ENCODE measurements around the gene DCC.
"Not testable (repeated sequence)": the region's sequence is repeated elsewhere in the genome, so short reads cannot be mapped to it uniquely, and the experiment has no call there.

The DCC gene

GRCh38 chr18:53496028-53496427 lies 1156.0 kb downstream of the DCC start:
- DNase-seq (ENCODE audit: low read depth in 2 of 2): no peak

DNA sequence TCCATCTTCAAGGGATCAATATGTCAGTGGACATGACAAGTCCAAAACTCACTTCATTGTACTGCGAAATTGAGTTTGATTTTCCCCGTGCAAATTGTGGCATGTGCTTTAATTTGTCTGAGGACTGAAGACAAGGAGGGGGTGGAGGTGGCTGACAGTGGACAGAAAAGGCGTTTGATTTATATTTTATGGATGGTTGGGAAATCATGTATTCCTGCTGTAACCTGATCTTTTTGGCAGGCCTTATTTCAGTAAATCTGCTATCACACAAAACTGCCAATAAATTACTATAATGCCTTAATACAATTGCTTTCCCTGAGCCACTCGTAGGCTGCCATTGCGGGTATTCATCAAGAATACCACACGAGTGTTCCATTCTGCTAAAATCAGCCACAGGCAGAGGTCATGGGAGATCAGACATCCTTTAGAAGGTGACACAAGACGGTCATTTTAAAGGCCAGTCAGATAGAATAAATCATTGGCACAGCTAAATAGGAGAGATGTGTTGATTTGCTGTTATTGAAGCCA lies 1164.0 kb downstream of the DCC start:
- DNase-seq (ENCODE audit: low read depth in 2 of 2): no peak

DNA sequence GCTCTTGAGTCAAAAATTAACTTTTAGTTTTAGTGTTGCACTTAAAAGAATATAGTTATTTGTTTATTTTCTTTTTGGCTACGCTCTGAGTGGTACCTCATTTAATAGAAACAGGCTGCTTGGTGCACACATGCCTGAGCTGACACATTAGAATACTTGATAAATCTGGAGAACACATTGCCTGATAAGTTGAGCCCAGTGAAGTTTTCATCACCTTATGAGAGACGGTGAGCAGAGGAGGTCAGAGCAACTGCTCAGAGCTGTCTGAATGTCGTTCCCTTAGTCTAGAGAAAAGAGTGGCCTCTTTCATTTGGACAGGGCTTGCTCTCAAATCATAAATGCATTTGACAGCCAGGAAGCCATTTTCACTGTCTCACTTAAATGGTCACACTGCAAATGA lies 1168.5 kb downstream of the DCC start:
- DNase-seq (ENCODE audit: low read depth in 2 of 2): no peak

DNA sequence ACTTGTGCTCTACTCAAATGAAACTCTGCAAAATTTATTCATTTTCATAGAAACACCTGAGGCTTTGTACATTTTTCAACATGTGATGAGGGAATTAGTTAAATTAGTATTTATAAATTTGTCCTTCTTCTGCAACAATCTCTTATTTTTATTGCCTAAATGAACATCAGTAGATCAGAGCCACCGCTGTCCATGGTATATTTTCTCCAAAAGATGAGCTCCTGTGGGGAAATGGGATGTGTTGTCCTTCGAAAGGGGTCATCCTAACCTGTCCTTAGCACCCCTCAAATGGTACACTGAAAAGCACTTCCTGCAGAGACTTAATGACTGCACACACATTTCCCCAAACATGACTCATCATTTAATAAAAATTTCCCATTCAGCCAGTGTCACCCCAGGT lies 1169.9 kb downstream of the DCC start:
- DNase-seq (ENCODE audit: low read depth in 2 of 2): no peak

GRCh38 chr18:53511725-53512124 lies 1171.7 kb downstream of the DCC start:
- DNase-seq (ENCODE audit: low read depth in 2 of 2): not testable (repeated sequence)

DNA sequence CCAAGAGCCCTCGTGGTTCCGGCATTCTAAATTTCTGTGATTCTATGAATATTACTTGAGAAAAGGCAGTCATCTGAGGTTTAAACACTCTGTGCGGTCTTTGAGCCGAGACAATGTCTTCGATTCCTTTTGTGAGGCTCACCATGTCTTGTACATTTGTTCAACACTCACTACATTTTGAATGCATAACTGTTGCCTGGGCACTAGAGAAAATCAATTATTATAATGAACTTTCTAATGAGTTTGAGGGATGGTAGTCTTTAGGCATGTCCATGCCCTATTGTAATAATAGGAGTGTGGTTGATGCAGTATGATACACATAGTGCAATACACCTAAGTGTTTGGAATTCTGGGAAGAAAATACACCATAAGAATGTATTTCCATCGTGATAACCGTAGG lies 1181.1 kb downstream of the DCC start:
- no peak for DNase-seq (ENCODE audit: low read depth in 2 of 2)

- DNase-seq (ENCODE audit: low read depth in 2 of 2): no peak
Measured at GRCh38 chr18:53526101-53526870, 1186.3 kb downstream of the DCC start.

DNA sequence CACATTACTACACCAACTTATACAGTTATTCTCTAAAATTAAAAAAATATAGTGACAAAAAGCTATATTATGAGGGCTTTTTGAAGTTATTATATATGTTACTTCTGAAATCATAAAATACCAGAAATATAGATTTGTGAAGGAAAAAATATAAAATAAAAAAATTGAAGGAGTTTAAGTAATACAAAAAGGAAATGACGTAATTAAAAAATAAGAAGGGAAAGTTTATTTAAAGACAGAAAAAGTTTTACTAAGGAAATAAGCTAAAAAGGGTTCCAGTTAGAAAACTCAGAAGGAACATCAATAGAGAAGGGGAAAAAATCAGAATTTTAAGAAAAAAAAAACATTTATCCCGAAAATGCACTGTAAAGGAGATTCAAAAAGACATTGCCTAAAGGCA lies 1187.4 kb downstream of the DCC start:
- DNase-seq (ENCODE audit: low read depth in 2 of 2): no peak

DNA sequence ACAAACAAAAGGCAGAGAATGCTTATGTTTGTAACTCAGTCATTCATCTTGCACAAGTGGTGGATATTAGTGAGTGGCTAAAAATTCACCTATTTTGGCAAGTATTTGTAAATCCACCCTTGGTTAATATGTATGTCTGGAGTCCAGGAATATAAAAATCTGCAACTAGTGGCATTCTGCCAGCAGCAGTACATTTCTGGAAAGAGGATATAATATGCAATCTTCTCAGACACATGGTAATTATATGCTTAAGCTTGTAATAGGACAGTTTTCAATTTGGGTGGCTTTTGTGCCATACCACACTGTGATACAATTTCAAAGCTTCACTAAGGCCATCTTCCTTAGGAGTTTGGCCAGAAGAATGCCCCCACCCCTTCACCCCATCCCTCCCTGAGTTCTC lies 1191.2 kb downstream of the DCC start:
- no peak for DNase-seq (ENCODE audit: low read depth in 2 of 2)

DNA sequence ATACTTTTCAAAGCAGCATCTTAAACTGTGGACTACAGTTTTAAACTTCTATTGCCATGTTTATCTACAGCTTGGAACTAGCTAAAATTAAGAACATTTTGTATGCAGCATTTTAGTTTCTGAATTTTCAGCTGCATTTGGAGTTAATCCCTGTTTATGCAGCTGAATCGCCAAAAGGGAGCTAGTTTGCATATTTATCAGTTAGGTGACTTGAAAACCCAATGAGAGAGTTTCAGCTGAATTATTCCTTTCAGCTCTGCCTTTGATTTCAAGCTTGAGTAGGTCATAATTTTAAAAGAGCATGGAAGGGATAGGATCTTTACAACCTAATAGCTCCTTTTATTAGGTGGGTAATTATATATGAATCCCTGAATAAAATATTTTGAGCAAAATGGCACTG lies 1191.9 kb downstream of the DCC start:
- no peak for DNase-seq (ENCODE audit: low read depth in 2 of 2)

GRCh38 chr18:53534203-53534602 lies 1194.2 kb downstream of the DCC start:
- DNase-seq (ENCODE audit: low read depth in 2 of 2): no peak

DNA sequence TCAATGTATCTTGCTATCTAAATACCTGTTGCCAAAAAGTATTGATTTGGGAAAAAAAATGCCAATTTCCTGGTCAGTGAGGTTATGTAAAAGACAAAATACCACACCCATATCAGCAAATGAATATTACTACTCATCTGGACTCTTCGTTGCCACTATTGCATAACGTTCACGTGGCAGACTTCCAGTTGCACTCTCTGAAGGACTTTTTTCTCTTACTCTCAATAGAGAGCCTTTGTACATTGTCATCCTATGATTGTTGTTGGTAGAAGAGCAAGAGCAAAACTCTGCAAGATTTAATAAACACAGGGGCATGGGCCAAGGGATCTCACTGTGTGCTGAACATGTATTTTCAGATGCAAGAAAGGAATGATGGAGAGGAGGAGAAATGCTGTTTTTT lies 1194.7 kb downstream of the DCC start:
- DNase-seq (ENCODE audit: low read depth in 2 of 2): no peak

DNA sequence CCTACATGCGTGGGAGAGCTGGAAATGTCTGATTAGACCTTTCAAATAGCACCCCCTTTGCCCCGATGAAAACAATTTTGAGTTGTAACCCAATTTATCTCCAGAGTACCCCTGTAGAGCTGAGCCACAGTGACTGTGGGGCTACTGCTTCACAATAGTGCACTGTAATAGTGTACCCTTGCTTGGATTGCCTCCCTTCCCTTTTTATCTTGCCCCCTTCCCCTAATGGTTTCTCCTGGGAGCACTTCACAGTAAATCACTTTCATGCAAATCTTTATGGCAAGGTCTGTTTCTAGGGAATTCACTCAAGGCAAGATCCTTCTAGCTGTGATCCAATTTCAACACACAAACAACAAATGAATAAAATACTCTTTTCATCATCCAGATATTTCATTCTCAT lies 1196.9 kb downstream of the DCC start:
- DNase-seq (ENCODE audit: low read depth in 2 of 2): no peak

GRCh38 chr18:53541924-53542323 lies 1201.9 kb downstream of the DCC start:
- DNase-seq (ENCODE audit: low read depth in 2 of 2): no peak

DNA sequence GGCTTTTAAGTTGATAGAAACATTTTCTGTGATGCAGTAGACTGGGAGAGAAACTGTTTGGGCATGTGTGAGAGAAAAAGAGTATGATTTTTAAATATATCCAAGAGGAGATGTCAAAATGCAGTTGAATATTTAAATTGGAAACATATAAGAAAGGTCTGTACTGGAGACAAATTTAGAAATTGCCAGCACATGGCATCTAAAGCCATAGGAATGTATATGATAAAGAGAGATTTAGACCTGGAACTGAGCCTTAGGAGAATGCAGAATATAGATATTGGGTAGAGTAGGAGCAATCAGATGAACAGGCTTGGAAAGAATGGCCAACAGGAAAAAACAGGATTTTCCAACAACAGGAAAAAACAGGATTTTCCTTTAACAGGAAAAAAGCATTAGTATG lies 1203.7 kb downstream of the DCC start:
- no peak for DNase-seq (ENCODE audit: low read depth in 2 of 2)

- DNase-seq (ENCODE audit: low read depth in 2 of 2): no peak
Measured at GRCh38 chr18:53544917-53545316, 1204.9 kb downstream of the DCC start.

DNA sequence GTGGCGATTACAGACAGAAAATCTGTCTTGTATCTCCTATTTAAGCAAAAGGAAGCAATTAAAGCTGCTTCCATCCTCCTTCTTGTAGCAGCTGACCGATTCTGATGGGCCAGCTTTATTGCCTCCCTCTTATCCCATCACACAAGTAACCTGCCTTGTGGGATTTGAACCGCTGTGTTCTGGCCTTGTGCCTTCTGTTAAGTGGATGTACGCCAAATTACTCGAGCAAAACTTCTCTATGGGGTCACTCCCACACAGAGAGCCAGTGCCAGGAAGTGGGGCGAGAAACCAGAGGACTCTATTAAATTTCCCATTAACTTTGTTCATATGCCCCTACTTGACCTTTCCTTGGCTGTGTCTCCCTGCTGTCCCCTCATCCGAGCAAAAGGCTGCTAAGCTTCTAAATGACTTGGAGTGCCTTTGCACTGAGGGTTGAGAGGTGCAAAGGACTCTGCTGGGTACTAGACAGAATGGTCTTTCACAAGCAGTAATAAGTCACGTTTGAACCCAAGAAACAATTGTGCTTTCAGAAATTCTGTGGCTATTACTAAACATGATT lies 1212.0 kb downstream of the DCC start:
- no peak for DNase-seq (ENCODE audit: low read depth in 2 of 2)

GRCh38 chr18:53553030-53553429 lies 1213.0 kb downstream of the DCC start:
- no peak for DNase-seq (ENCODE audit: low read depth in 2 of 2)

DNA sequence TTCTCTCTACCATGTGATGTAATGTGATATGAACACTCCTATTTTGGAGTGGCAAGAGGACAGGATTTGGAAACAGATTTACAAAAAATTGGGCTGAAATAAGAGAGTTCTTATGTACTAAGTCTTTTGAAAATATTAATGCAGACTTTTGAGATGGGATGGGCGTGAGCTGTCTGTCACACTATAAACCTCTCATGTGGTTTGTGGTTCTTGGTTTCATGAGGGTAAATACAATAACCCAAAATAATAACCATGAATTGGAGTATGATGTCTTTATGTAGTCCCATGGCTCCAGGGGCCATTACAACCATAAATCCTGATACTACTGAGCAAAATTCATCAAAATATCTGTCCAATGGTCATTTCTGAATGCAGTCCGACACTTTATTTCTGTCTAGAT lies 1216.5 kb downstream of the DCC start:
- no peak for DNase-seq (ENCODE audit: low read depth in 2 of 2)

DNA sequence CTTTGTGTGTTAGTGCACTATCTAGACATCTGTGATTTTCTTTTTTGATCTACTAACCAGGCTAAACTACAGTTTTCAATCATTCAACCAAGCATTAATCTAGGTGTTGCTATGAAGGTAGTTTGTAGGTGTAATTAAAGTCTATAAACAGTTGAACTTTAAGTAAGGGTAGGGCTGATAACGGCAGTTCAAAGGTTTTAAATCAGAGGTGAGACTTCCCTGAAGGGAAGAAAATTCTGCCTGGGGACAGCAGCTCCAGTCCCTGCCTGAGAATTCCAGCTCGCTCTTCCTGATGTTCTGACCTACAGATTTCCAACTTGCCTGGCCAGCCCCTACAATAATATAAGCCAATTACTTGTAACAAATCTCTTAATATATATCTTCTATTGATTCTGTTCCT lies 1220.5 kb downstream of the DCC start:
- no peak for DNase-seq (ENCODE audit: low read depth in 2 of 2)

GRCh38 chr18:53566626-53567025 lies 1226.6 kb downstream of the DCC start:
- no peak for DNase-seq (ENCODE audit: low read depth in 2 of 2)

- peak; percentile 16 to 18 for DNase-seq (ENCODE audit: low read depth in 2 of 2)
Measured at GRCh38 chr18:53567929-53568574, 1228.1 kb downstream of the DCC start.

Data from fibroblast of skin of left quadriceps (primary cell).